Stimulated activated naive CD8-positive, alpha-beta T cell treated with anti-CD3 and anti-CD28 coated beads, Interleukin-15, Interleukin-2, amounts not matched to agents 100 ng/mL and 50 ng/mL, for 24 hours (primary cell): ENCODE measurements around the gene EEFSEC.

ENCODE experiments used
- H3K27ac Mint-ChIP-seq: one replicate; pipeline ENCODE4 v1.8.0; 2021; ENCODE audit warnings: mild to moderate bottlenecking, mixed read lengths
- H3K27me3 Mint-ChIP-seq: one replicate; pipeline ENCODE4 v1.8.0; 2021; ENCODE audit warnings: mixed read lengths
- H3K36me3 Mint-ChIP-seq: one replicate; pipeline ENCODE4 v1.8.0; 2021; ENCODE audit warnings: low read depth, mixed read lengths
- H3K4me1 Mint-ChIP-seq: one replicate; pipeline ENCODE4 v1.8.0; 2021; ENCODE audit warnings: low read depth, mixed read lengths
- H3K4me3 Mint-ChIP-seq: one replicate; pipeline ENCODE4 v1.8.0; 2021; ENCODE audit warnings: mild to moderate bottlenecking, mixed read lengths
- H3K9me3 Mint-ChIP-seq: one replicate; pipeline ENCODE4 v1.8.0; 2021; ENCODE audit warnings: mixed read lengths

The EEFSEC gene

GRCh38 chr3:128380719-128381118, 227.4 kb downstream of the EEFSEC start:
- Mint-ChIP-seq H3K9me3 (no peaks in the 10 kb centered on the region), H3K4me3 (no peak overlapping the region), H3K27ac (no peak overlapping the region), H3K4me1 (no peaks in the 10 kb centered on the region), H3K27me3 (no peaks in the 10 kb centered on the region), H3K36me3 (no peaks in the 10 kb centered on the region)

- no peaks in the 10 kb centered on the region for H3K27me3 Mint-ChIP-seq
- no peak overlapping the region for H3K4me3 Mint-ChIP-seq
- H3K9me3 Mint-ChIP-seq: no peaks in the 10 kb centered on the region
- no peaks in the 10 kb centered on the region for H3K4me1 Mint-ChIP-seq
- H3K36me3 Mint-ChIP-seq: no peaks in the 10 kb centered on the region
- no peak overlapping the region for H3K27ac Mint-ChIP-seq
Measured at GRCh38 chr3:128381609-128382008, 228.3 kb downstream of the EEFSEC start.

DNA sequence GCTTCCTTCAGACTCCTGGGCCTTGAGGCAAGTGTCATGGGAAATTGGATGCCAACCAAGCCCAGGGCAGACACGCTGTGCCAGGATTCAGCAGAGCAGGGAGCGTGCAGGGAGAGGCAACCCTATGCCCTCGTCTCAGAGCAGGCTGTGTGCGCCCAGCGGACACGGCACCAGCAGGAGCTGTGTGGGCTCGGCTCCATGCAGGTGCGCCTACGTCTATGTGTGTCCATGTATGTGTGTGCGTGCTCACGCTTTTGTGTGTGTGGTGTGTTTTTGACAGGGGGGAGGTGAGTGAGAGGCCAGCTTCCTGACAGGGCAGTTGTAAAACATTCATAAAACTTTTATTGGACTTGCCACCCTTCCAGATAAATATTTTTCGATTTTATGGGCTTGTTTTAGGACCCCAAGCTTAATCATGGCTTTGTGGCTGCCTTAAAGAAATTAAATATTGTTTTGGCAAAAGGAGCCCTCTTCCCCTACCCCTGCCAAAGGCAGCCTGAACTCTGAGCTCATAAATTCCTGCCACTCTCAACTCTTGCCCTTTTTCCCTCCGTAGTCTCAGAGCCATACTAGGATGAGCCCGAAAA, 229.0 kb downstream of the EEFSEC start:
- no peaks in the 10 kb centered on the region for H3K27me3 Mint-ChIP-seq
- H3K4me3 Mint-ChIP-seq: no peak overlapping the region
- H3K4me1 Mint-ChIP-seq: no peaks in the 10 kb centered on the region
- H3K9me3 Mint-ChIP-seq: no peaks in the 10 kb centered on the region
- H3K36me3 Mint-ChIP-seq: no peaks in the 10 kb centered on the region
- H3K27ac Mint-ChIP-seq: no peak overlapping the region

DNA sequence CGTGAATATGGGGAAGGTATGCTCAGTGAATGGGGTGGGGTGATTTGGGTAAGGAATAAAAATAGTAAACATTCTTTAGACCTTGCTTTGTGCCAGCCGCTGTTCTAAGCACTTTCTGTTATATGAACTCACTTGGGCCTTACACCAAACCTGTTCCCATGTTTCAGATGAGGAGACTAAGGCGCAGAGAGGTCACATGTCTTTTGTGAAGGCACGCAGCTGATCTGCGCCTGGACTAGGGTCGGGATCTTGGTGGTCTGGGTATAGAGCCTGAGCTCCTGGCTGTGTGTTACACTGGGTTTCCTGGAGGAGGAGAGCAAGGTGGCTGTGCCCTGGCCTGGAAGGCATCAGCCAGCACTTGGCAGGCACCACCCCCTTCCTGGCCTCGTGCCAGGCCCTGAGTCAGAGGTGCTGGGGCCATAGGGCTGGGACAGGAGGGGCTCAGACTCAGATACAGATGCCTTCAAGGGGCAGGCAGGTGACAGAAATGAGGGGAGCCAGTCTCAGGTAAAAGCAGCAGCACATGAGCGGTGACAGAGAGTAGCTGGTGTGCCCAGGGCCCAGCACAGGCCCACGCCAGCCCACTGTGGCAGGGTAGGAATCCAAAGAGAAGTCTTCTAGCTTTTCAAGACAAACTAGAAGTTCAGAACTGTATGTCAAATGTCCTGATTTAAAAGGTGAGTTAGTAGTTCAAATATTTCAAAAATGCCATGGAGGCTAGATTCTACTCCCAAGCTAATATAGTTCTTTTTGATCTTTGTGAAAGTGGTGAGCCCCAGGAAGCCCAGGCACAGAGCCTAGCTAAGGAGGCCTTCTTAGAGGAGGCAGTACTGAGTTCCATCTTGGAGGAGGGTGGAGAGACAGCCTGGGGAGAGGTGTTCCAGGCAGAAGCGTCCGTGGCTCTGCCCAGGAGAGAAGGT, 230.3 kb downstream of the EEFSEC start:
- H3K36me3 Mint-ChIP-seq: no peaks in the 10 kb centered on the region
- H3K27me3 Mint-ChIP-seq: no peaks in the 10 kb centered on the region
- H3K4me3 Mint-ChIP-seq: no peak overlapping the region
- no peak overlapping the region for H3K27ac Mint-ChIP-seq
- H3K9me3 Mint-ChIP-seq: no peaks in the 10 kb centered on the region
- H3K4me1 Mint-ChIP-seq: no peaks in the 10 kb centered on the region

DNA sequence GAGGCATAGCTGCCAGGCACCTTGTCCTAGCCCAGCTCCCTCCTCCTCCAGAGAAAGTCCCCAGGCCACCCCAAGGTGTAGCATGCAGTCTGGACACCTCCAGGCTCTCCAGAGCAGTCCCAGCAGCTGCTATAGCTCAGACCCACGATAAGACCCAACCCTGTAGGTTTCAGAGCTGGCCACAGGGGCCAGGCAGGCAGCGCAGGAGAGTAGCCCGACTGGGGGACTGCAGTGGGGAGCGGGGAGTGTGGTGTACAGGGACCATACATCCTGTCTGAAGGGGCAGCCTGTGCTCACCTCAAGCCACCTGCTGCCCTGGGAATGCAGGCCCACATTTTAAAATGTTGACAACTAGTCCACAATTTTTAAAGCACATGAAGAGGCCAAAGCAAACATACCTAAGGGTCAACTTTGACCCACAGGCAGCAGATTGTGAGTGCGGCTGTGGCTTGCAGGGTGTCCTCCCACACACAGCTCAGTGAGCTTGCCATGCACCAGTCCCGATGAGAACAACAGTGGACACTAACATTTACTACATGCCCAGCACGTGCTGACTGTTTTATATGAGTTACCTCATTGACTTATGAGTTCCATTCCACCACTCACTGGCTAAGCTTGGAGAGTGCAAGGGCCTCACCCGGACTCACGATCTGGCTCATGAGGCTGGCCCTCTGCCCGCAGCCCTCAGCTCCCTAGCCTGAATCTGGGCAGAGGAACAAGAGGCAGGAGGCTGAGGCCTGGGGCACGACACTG, 232.0 kb downstream of the EEFSEC start:
- Mint-ChIP-seq H3K27me3 (no peaks in the 10 kb centered on the region), H3K4me1 (no peaks in the 10 kb centered on the region), H3K4me3 (no peak overlapping the region), H3K36me3 (no peaks in the 10 kb centered on the region), H3K27ac (no peak overlapping the region), H3K9me3 (no peaks in the 10 kb centered on the region)

DNA sequence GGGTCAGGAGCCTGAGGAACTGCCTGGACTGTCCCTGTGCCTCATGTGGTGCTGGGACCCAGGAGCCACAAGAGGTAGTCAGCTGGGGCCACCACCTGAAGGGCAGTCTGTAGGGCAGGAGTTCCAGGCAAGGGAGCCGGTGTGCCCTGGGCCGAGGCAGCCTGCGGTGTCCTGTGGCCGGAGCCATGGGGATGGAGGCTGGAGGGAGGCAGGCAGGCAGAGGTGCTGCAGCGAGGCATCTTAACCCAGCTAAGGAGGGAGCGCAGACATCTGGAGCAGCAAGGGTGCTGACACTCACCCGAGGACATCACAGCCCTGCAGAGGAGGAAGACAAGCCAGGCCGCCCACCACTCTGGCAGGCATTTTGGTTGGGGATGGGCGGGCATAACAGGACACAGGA, 235.7 kb downstream of the EEFSEC start:
- Mint-ChIP-seq H3K4me1 (no peaks in the 10 kb centered on the region), H3K27ac (no peak overlapping the region), H3K4me3 (no peak overlapping the region), H3K27me3 (no peaks in the 10 kb centered on the region), H3K36me3 (no peaks in the 10 kb centered on the region), H3K9me3 (no peaks in the 10 kb centered on the region)

DNA sequence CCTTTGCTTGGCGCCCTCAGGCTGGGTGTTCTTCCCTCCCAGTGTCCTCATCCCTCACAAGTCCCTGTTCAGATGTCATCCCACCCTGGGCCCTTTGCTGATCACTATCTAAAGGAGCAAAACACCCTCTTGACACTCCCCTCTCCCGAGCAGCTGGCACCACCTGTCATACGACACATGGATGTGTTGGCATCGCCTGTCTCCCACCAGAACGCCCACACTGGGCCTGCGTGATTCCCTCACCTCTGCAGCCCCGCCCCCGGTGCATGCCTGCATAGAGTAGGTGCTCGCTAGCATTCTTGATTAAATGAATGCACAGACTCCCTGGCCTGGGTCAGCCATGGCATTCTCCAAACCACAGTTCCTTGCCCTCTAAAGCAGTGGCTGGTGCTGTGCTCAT, 237.6 kb downstream of the EEFSEC start:
- Mint-ChIP-seq H3K4me3 (no peak overlapping the region), H3K4me1 (no peaks in the 10 kb centered on the region), H3K36me3 (no peaks in the 10 kb centered on the region), H3K27me3 (no peaks in the 10 kb centered on the region), H3K27ac (no peak overlapping the region), H3K9me3 (no peaks in the 10 kb centered on the region)

GRCh38 chr3:128392021-128392420, 238.7 kb downstream of the EEFSEC start:
- Mint-ChIP-seq H3K27ac (no peak overlapping the region), H3K36me3 (no peaks in the 10 kb centered on the region), H3K4me3 (no peak overlapping the region), H3K27me3 (no peaks in the 10 kb centered on the region), H3K9me3 (no peaks in the 10 kb centered on the region), H3K4me1 (no peaks in the 10 kb centered on the region)

DNA sequence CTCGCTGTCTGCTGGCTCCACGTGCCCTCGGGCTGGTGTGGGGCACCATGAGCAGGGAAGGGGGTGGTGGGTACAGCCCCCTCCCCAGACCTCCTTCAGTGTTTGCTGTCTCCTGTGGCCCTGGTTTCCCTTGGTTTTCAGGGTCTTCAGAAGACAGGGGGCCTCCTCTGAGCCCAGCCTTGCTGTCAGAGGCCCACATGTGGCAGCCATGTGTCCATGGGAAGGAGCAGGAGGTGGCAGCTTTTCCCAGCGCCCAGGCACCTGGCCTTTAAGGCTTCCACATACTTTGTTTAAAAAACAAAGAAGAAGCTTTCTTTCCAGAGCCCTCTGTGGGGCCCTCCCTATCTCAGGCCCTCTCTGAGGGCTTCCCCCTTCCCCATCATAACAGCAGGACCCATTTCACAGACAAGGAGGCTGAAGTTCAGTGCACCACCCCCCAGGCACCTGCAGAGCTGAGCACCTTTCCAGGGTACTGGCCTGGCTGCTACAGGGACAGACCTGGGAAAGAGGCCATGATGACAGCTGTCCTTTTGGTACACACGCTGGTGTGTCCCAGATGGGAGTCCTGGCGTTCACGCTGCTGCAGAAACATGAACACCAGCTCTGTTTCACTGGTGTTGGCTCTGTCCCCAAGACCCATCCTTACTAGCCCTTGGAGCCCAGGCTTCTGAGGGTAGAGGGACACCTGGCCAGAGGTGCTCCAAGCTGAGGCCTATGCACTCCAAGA, 239.7 kb downstream of the EEFSEC start:
- Mint-ChIP-seq H3K27ac (no peak overlapping the region), H3K4me1 (no peaks in the 10 kb centered on the region), H3K27me3 (no peaks in the 10 kb centered on the region), H3K36me3 (no peaks in the 10 kb centered on the region), H3K4me3 (no peak overlapping the region), H3K9me3 (no peaks in the 10 kb centered on the region)

GRCh38 chr3:128394033-128394432, 240.8 kb downstream of the EEFSEC start:
- Mint-ChIP-seq H3K27me3 (no peaks in the 10 kb centered on the region), H3K36me3 (no peaks in the 10 kb centered on the region), H3K27ac (no peak overlapping the region), H3K9me3 (no peaks in the 10 kb centered on the region), H3K4me1 (no peaks in the 10 kb centered on the region), H3K4me3 (no peak overlapping the region)

DNA sequence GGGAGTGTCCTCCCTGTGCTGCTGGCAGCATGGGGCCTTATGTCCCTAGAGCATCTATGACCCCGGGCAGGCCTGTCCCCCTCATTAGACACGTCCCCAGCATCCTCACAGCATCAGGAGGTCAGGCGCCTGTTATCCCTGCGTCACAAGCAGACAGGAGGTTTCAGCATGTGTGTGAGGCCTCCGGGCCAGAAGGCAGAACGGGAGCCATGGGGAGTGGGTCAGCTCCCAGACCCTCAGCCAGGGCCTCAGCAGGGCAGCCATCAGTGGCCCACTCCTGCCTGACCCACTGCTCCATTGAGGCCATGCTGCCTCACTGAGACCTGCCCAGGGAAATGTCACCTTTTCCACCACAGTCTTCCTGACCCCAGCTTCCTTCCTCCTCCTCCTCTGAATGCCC, 241.8 kb downstream of the EEFSEC start:
- Mint-ChIP-seq H3K27me3 (no peaks in the 10 kb centered on the region), H3K27ac (no peak overlapping the region), H3K4me1 (no peaks in the 10 kb centered on the region), H3K9me3 (no peaks in the 10 kb centered on the region), H3K36me3 (no peaks in the 10 kb centered on the region), H3K4me3 (no peak overlapping the region)

DNA sequence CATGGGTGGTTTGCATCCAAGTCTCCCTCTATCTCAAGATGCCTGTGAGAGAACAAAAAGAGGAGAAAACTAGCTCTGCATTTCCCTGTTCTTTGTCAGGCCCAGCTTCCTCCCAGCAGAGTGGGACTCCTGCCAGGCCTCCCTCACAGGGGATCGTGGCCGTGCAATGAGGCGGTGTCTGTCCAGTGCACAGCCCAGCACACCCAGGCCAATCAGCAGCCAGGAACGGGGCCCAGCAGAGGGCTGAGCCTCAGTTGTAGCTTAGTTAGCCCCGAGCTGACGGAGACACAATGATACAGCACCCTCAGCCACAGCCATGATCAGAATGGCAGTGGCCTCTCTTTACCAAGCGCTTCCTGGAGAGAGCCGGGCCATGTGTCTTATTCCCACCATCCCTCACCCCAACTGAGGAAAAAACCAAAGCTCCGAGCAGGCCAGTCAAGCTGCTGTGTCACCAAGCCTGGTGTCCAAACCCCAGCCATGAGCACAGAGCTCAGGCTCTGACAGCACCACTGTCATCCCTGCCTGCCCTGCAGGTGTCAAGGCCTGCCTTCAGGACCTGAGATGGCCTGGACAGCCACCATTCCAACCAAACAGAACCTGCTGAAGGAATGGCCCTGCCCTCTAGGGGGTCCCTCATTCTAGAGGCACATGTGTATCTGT, 242.3 kb downstream of the EEFSEC start:
- Mint-ChIP-seq H3K27ac (no peak overlapping the region), H3K9me3 (no peaks in the 10 kb centered on the region), H3K4me3 (no peak overlapping the region), H3K27me3 (no peaks in the 10 kb centered on the region), H3K4me1 (no peaks in the 10 kb centered on the region), H3K36me3 (no peaks in the 10 kb centered on the region)

GRCh38 chr3:128397484-128397883, 244.2 kb downstream of the EEFSEC start:
- Mint-ChIP-seq H3K27me3 (no peaks in the 10 kb centered on the region), H3K36me3 (no peaks in the 10 kb centered on the region), H3K4me1 (no peaks in the 10 kb centered on the region), H3K27ac (no peak overlapping the region), H3K4me3 (no peak overlapping the region), H3K9me3 (no peaks in the 10 kb centered on the region)

GRCh38 chr3:128398586-128398985, 245.3 kb downstream of the EEFSEC start:
- Mint-ChIP-seq H3K27me3 (no peaks in the 10 kb centered on the region), H3K4me3 (no peak overlapping the region), H3K4me1 (no peaks in the 10 kb centered on the region), H3K27ac (no peak overlapping the region), H3K9me3 (no peaks in the 10 kb centered on the region), H3K36me3 (no peaks in the 10 kb centered on the region)
